ENCODE results near the gene HMX1.

HMX1 gene

DNA sequence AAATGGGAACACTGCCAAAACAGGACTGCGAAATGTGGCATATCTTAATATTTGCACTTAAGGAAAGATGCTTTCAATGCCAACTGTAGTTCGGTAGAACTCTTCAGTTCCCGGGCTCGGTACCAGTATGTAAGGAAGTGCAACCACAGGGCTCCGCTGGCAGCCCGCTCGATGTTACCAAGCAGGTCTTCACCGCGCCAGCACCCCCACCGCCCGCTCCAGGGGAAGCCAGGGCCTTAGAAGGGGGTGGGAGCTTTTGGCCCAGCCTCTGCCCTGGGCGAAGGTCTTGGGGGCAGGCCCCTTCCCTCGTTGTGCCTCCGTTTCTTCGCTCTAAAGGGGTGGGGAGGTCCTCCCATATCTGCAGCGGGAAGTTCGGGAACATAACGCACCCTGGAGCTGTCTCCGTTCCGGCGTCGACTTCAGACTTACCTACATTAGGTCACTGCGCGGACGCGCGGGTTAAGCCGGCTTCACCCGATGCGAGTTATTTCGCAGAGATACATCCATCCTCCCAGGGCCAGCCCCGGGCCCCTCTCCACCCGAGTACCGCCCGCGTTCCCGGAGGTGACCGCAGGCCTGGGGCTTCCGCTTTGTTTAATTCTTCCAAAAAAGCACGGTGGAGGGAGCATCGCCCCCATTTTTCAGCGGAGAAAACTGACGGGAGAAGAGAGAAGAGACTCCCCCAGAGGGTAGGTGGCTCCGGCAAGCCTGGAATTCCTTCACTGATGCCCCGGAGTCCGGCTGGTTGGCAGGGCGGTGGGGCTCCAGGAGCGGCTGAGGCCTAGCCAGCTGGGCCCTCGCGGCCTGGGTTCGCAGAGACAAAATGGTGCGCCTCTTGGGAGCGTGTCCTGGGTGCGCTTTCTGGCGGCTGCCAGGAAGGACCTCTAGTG is 1.0 kb upstream of the HMX1 start:
- H3K4me1 ChIP-seq (ENCODE audit: control insufficient read depth, insufficient read depth, low read length): 0 out of 2 replicates have a peak, but pooled peaks cover 3% of the 10 kb centered on the region

GRCh38 chr4:8870647-8871416 is 807 bp downstream of the HMX1 start:
- Histone ChIP-seq H3K27ac (ENCODE audit: low read depth, low read length) (no peak overlapping the region), H3K4me1 (ENCODE audit: control insufficient read depth, insufficient read depth, low read length) (0 out of 2 replicates have a peak, but pooled peaks cover 3% of the 10 kb centered on the region), H3K9ac (ENCODE audit: low read depth, low read length) (no peak overlapping the region), H3K4me3 (ENCODE audit: low read depth, low read length) (peak overlapping the region; percentile 42; the same call in 1 of the 2 replicates), H3K36me3 (ENCODE audit: control insufficient read depth, insufficient read depth, low read length) (no peaks in the 10 kb centered on the region), H3K27me3 (ENCODE audit: control insufficient read depth, insufficient read depth, low read length) (peaks cover 99% of the 10 kb centered on the region), H3K9me3 (ENCODE audit: control insufficient read depth, insufficient read depth, low read length) (no peaks in the 10 kb centered on the region)

More for the DNA sequence above, 1.0 kb upstream of the HMX1 start:
- Histone ChIP-seq H3K9me3 (ENCODE audit: control insufficient read depth, insufficient read depth, low read length) (no peaks in the 10 kb centered on the region), H3K4me3 (ENCODE audit: low read depth, low read length) (peak overlapping the region; percentile 52; the same call in 1 of the 2 replicates), H3K27me3 (ENCODE audit: control insufficient read depth, insufficient read depth, low read length) (peaks cover 99% of the 10 kb centered on the region), H3K9ac (ENCODE audit: low read depth, low read length) (no peak overlapping the region), H3K36me3 (ENCODE audit: control insufficient read depth, insufficient read depth, low read length) (no peaks in the 10 kb centered on the region), H3K27ac (ENCODE audit: low read depth, low read length) (no peak overlapping the region)

- no peaks in the 10 kb centered on the region for H3K9me3 ChIP-seq (ENCODE audit: control insufficient read depth, insufficient read depth, low read length)
- 0 out of 2 replicates have a peak, but pooled peaks cover 3% of the 10 kb centered on the region for H3K4me1 ChIP-seq (ENCODE audit: control insufficient read depth, insufficient read depth, low read length)
- H3K9ac ChIP-seq (ENCODE audit: low read depth, low read length): no peak overlapping the region
- peaks cover 99% of the 10 kb centered on the region for H3K27me3 ChIP-seq (ENCODE audit: control insufficient read depth, insufficient read depth, low read length)
- H3K27ac ChIP-seq (ENCODE audit: low read depth, low read length): no peak overlapping the region
- no peak overlapping the region for H3K4me3 ChIP-seq (ENCODE audit: low read depth, low read length)
- no peaks in the 10 kb centered on the region for H3K36me3 ChIP-seq (ENCODE audit: control insufficient read depth, insufficient read depth, low read length)
Measured at GRCh38 chr4:8869898-8870646, 1.6 kb downstream of the HMX1 start.

GRCh38 chr4:8869002-8869897 is 2.4 kb downstream of the HMX1 start:
- Histone ChIP-seq H3K9me3 (ENCODE audit: control insufficient read depth, insufficient read depth, low read length) (no peaks in the 10 kb centered on the region), H3K9ac (ENCODE audit: low read depth, low read length) (no peak overlapping the region), H3K4me3 (ENCODE audit: low read depth, low read length) (no peak overlapping the region), H3K4me1 (ENCODE audit: control insufficient read depth, insufficient read depth, low read length) (0 out of 2 replicates have a peak, but pooled peaks cover 3% of the 10 kb centered on the region), H3K27me3 (ENCODE audit: control insufficient read depth, insufficient read depth, low read length) (peaks cover 99% of the 10 kb centered on the region), H3K27ac (ENCODE audit: low read depth, low read length) (no peak overlapping the region), H3K36me3 (ENCODE audit: control insufficient read depth, insufficient read depth, low read length) (no peaks in the 10 kb centered on the region)

DNA sequence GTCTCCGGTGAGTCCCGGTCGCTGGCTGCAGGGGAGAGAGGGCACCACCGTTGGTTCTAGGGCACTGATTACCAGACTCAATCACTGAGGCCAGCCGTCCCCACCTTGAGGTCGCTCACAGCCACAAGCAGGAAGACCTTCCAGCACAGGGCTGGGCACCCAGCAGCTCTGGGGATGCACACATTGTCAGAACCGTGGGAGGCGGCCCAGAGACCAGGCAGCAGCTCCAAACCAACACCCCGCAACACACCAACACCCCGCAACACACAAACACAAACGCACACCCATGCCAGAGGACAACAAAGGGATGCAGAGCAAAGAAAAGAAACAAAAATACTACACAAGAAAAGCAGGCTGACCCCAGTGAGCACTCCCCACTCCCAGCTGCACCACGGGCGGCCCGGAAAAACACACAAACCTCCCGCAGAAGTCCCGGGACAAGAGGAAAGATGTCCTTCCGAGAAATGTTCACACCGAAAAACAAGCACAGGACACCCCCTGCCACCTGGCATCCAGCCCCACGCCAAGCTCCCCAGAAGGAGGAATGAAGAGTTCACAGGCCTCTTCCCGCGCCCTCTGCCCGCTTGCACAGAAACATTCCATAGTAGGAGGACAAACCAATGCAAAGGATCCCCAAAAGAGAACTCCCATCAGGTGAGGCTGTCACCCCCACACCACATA is 3.2 kb downstream of the HMX1 start:
- Histone ChIP-seq H3K4me1 (ENCODE audit: control insufficient read depth, insufficient read depth, low read length) (0 out of 2 replicates have a peak, but pooled peaks cover 3% of the 10 kb centered on the region), H3K36me3 (ENCODE audit: control insufficient read depth, insufficient read depth, low read length) (no peaks in the 10 kb centered on the region), H3K9ac (ENCODE audit: low read depth, low read length) (no peak overlapping the region), H3K9me3 (ENCODE audit: control insufficient read depth, insufficient read depth, low read length) (no peaks in the 10 kb centered on the region), H3K27me3 (ENCODE audit: control insufficient read depth, insufficient read depth, low read length) (peaks cover 99% of the 10 kb centered on the region), H3K4me3 (ENCODE audit: low read depth, low read length) (no peak overlapping the region), H3K27ac (ENCODE audit: low read depth, low read length) (no peak overlapping the region)

GRCh38 chr4:8867624-8868320 is 3.9 kb downstream of the HMX1 start:
- H3K4me3 ChIP-seq (ENCODE audit: low read depth, low read length): no peak overlapping the region
- 0 out of 2 replicates have a peak, but pooled peaks cover 3% of the 10 kb centered on the region for H3K4me1 ChIP-seq (ENCODE audit: control insufficient read depth, insufficient read depth, low read length)
- H3K9me3 ChIP-seq (ENCODE audit: control insufficient read depth, insufficient read depth, low read length): no peaks in the 10 kb centered on the region
- no peaks in the 10 kb centered on the region for H3K36me3 ChIP-seq (ENCODE audit: control insufficient read depth, insufficient read depth, low read length)
- H3K27me3 ChIP-seq (ENCODE audit: control insufficient read depth, insufficient read depth, low read length): peaks cover 99% of the 10 kb centered on the region
- H3K9ac ChIP-seq (ENCODE audit: low read depth, low read length): no peak overlapping the region
- H3K27ac ChIP-seq (ENCODE audit: low read depth, low read length): no peak overlapping the region

DNA sequence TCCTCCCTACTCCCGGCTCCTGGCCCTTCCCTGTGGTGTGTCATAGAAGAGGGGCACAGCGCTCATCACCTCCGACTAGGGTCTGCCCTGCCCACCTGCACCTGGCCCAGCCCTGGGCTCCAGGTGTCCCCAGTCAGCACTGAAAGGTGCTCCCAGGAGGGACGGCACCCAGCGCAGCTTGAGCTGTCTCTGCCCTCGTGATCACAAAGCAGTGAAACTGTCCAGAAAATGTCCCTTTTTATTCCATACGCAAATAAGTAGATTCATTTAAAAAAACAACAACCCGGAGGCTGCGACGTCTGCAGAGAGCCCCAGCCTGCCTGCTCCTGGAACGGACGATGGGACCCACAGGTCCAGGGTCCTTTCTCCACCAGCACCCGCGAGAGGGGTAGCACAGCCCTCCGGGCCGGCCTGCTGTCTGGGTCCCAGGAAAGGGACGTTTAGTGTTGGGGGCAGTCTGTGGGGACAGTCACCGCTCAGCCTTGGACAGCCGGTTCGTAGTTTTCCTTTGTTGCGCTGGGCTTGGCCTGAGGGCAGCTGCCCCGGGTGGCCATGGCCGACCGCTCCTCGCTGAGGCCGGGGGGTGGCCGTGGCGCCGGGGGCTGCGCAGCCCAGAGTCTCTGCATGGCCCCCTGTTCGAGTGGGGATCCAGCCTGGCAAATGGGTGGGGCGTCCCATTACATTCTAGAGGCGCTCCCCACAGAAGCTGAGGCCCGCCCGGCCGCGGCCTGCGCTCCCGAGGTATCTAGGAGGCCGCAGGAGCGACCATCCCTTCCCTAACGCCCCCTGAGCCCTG is 4.6 kb downstream of the HMX1 start:
- H3K9ac ChIP-seq (ENCODE audit: low read depth, low read length): no peak overlapping the region
- no peak overlapping the region for H3K27ac ChIP-seq (ENCODE audit: low read depth, low read length)
- H3K36me3 ChIP-seq (ENCODE audit: control insufficient read depth, insufficient read depth, low read length): no peaks in the 10 kb centered on the region
- no peaks in the 10 kb centered on the region for H3K4me1 ChIP-seq (ENCODE audit: control insufficient read depth, insufficient read depth, low read length)
- no peak overlapping the region for H3K4me3 ChIP-seq (ENCODE audit: low read depth, low read length)
- no peaks in the 10 kb centered on the region for H3K9me3 ChIP-seq (ENCODE audit: control insufficient read depth, insufficient read depth, low read length)
- peaks cover 99% of the 10 kb centered on the region for H3K27me3 ChIP-seq (ENCODE audit: control insufficient read depth, insufficient read depth, low read length)

GRCh38 chr4:8866421-8866820 is 5.2 kb downstream of the HMX1 start:
- Histone ChIP-seq H3K9me3 (ENCODE audit: control insufficient read depth, insufficient read depth, low read length) (no peaks in the 10 kb centered on the region), H3K4me1 (ENCODE audit: control insufficient read depth, insufficient read depth, low read length) (no peaks in the 10 kb centered on the region), H3K27me3 (ENCODE audit: control insufficient read depth, insufficient read depth, low read length) (peaks cover 100% of the 10 kb centered on the region), H3K4me3 (ENCODE audit: low read depth, low read length) (no peak overlapping the region), H3K27ac (ENCODE audit: low read depth, low read length) (no peak overlapping the region), H3K36me3 (ENCODE audit: control insufficient read depth, insufficient read depth, low read length) (no peaks in the 10 kb centered on the region), H3K9ac (ENCODE audit: low read depth, low read length) (no peak overlapping the region)

Measured in HUES48 (cell line).